G401.6 (cell line): Measurements from ENCODE around the gene KIF26B.

Experiments used
- FAIRE-seq: peaks from 2 replicates; lab custom pipeline; 2012; peaks lifted over from hg19 to GRCh38; lab: Jason Lieb, UNC

Gene KIF26B

DNA sequence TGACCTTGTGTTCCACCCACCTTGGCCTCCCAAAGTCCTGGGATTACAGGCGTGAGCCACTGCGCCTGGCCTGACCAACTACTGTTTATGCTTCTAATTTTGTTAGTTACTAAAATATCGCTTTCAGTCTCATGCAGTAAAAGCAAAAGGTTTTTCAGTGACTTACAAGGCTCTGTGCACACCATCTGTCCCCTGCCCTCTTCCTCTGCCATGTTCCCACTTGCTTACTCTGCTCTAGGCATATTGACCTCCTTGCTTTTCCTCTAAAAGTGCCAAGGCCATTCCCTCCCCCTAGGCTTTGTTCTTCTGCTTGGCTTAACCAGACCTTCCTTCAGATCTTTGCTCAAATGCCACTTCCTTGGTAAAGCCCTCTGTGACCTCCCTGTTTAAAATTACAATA is 276.9 kb downstream of the KIF26B start:
- FAIRE-seq, result no peak

DNA sequence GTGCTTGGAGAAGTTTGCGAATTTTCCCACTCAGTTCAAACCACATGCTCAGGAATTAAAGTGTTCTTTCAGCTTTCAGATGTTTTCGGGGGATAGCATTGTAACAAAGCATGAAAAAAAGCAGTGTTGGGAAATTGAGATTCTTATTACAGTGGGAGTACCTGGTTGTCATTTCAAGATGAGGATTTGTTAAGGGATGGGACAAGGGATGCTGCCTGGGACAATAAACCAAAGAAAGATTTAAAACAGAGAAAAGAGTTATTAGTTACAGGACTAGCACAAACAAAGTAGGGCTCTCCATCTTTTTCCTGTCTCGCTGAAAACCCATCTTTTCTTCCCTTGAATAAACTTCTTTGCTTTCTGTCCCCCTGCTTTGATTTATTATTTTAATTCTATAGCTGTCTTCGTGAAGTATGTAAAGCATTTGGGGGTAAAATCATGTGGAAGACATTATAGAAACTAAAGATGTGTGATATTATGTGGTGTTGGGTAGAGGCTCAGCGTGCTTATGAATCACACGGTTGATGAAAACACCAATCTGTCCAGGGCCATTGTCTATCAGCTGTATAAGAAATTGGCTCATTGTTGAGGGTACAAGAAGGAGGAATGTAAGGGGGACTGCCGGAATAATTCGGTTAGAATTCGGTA is 277.6 kb downstream of the KIF26B start:
- no peak for FAIRE-seq

DNA sequence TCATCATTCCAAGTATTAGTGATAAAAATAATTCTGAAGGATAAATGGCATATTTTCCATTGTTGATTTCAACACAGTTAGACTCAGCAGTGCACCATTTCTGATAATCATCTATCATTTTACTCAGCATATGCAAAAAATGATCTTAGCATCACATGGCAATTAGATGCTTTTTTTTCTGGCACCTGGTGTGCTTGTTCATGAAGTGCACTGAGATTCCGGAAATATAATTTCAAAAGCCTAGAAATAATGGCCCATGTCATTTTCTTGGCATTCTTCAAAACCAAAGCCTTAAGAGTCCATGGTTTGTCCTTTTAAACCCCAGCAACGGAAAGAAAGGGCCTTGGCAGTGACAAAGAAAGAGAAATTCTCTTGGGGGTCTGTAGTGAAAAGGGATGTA is 278.8 kb downstream of the KIF26B start:
- FAIRE-seq, result no peak

DNA sequence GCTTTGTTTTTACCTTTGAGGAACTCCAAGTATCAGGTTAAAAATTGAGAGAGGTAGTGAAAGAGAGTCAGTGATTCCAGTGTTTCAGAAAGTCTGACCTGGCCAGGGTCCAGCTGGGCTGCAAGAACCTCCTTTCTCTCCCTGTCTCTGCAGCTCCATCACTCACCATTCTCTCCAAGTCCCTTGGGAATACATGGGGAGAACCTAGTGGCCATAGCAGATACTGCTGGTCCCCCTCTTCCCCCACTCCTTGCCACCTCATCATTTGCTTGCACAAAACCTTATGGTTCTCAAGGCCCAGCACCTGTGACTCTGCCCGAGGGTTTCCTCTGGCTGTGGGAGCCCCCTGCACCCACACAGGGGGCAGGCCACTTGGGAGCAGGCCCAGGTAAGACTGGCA is 279.5 kb downstream of the KIF26B start:
- no peak for FAIRE-seq

DNA sequence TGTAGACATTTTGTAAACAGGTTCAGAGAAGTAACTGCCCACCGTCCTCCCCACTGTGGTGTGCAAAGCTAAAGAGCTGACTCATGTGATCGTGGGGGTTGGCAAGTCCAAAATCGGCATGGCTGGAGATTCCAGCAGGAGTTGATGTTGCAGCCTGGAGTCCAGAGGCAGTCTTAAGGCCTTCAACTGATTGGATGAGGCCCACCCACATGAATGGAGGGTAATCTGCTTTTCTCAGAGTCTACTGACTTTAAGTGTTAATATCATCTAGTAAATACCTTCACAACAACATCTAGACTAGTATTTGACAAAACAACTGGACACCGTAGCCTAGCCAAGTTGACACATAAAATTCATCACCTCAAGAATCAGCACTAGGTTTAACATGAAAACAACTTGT is 281.6 kb downstream of the KIF26B start:
- FAIRE-seq, result no peak

DNA sequence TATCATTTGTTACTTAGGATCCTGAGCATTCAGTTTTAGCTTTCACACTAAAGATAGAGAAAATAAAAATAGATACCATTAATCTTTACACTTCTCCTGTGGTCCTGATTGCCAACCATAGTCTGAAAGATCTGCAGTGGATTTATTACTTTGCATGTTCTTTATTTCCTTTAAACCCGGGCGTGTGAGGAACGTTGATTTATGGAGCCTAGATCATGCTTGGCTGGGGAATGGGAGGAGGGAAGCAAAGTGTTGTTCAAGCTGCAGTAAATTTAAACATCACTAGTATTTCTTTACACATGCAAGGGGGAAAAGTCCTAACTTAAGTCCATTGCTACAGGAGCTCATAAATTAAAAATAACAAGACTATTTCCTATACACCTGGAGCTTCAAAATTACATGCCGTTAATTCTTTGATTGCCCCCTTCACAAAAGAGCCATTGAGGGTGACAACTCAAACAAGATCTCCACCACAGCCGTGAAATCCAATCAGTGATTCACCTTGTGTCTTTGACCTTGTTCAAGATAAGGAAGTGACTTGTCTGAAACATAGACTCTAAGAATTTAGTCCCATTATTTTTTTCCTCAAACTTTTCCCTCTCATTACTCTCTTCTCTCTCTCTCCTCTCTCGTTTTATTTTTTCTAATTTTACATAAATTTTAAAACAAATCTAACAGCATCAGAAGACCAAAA is 282.7 kb downstream of the KIF26B start:
- FAIRE-seq, result no peak

DNA sequence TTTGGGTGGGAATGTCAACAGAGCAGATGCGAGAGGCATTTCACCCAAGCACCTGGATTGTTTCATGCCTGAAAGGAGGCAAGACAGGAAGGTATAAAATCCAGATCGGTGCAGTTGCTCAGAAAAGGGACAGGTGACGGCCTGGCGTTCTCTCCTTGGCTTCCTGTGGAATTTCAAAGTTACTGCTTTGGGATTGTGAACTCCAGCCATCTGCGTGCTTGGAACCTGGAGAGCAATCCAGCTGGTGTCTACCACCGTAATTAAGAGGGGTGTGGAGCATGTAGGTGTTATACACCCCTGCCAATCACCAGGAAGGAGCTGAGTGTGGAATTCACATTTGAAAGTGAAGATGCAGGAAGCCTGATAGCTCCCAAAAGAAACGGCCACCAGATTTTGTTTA is 286.1 kb downstream of the KIF26B start:
- FAIRE-seq, result no peak

DNA sequence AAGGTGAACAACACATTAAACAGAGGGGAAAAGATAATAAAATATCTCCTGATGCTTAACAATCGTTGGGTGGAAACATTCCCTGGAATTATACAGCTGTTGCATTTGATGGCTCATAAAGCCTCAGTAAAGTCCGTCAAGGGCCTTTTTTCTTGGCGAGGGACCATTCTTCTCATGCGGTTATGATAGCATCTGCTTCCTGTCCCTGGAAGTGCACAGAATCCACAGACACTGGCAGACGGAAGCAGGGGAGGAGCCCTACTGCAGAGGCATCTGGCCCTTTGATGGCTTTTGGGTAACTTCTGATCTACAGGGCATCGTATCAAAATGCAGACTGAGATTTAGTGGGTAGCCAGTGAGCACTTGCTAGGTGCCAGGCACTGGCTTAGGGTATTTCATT is 286.9 kb downstream of the KIF26B start:
- FAIRE-seq, result no peak

DNA sequence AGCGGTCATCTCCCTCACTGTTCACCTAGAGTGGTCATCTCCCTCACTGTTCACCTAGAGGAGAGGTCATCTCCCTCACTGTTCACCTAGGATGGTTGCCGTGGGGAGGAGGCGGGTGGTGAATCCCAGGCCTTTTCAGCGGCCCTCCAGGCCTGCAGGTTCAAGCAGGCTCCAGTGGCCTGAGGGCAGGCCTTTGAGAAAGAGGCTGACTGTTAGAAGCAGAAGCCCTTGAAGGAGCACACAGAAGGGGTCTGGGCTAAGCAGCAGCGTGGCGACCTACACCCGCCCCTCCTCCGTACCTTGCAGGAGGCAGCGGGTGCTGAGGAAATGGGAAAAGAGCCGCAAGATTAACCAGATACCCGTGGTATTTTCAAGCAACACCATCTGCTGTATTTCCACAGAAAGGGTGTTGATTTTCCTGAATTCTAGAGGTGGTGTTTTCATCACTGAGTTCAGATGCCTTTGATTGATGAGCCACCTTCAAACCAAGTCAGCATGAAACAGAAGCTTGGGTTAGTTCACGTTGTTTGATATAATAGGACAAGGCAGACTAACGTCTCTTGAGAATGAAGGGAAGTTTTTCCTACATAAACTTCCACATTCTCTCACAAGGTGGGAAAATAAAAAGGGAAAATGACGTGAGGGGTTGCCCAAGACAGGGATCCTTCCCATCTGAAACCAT is 289.5 kb downstream of the KIF26B start:
- no peak for FAIRE-seq

DNA sequence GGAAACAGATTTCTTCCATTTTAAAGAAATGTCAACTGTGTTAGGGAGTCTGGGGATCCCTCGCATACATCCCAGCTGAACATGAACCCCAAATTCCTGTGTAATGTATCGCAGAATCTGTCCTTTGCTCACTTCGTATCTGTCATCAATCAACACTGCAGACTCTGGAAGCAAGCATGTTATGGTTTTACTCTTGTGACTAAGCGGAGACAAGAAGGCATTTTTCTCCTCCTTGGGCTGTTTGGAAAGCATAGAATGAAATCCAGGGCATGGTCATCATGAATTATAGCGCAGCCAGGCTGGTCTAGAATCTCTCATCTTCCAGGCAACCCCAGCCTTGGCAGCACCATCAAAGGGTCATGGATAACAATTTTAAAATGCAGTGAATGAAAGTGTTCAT is 290.2 kb downstream of the KIF26B start:
- no peak for FAIRE-seq

DNA sequence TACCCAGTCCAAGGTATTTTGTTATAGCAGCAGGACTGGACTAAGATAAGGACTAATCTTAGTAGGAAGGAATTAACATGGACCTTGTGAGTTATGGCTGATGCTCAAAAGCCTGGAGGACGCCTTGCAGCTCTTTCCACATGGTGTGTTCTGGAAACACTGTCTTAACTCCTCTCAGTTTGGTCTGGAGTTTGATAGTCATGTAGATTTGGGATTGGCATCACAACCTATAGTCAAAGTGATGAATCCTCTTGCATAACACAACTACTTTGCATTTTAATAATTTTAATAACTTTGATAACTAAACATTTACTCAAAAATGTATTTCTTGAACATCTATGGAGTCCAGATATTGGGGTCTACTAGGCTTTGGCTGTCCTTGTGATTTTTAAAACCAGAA is 293.7 kb downstream of the KIF26B start:
- FAIRE-seq, result no peak

DNA sequence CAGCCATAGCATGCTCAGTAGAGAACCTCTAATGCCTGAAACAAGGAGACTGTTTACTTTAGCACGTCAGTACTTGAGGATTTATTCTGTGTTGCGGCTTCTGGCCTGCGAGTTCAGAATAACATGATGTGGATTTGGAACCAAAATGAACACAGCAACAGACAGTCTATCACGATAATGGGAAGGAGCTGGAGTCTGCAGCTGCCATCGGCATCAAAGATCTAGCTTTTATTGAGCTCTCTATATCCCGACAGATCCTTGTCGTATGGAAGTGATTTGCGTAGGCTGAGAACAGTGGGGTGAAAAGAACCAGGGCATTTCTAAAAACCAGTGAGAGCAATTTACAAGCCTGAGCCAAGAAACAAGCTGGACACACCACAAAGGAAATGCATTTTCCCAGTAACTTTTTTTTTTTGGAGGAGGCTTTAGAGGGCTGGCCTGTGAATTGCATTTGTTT is 294.2 kb downstream of the KIF26B start:
- no peak for FAIRE-seq

DNA sequence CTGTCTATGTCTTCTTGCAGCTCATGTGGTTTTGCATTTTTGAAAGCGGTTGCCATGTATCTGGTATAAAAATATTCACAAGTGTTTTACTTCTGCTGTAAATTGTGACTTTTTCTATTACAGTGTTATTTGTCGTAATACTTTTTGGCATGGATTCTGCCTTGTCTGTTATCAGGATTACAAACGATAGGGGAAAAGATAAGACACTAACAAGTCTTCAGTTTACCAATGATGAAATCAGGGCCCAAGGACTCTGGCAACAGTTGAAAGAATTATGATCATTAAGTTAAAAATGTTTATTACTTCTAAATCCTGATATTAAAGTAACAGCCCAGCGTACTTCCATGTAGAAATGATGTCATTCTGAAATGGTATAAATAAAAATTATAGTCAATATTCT is 298.8 kb downstream of the KIF26B start:
- no peak for FAIRE-seq

DNA sequence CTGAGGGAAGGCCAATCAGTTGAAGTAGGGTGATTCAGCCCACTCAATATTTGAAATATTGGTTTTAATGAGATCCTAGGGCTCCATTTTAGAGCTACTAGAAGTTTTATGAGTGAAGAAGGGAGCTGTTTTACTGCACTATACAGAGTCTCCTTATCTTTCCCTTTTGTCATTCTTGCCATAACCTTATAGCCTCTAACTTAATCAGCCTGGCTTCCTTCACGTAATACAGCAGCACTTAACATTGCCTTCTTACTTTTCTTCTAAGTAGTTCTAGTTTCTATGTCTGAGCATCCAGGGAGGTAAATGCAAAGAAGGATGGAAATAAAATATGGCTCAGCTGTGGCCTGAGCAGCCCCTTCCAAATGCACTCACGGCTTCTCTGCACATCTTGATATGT is 299.3 kb downstream of the KIF26B start:
- no peak for FAIRE-seq

DNA sequence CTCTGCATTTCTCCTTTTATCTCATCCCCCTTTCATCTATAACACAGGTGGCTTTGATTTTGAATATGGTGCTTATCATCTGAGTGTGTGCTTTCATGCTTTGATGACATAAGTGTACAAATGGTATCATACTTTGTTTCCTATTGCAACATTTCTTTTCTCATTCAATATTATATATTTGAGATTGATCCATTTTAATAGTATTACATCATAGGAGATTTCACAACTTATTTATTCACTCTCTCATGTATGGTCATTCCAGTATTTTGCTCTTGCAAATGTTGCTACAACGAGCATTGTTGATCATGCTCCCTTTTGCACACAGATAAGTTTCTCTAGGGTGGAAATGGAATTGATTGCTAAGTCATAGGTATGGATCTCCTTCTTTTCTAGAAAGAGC is 302.8 kb downstream of the KIF26B start:
- no peak for FAIRE-seq

DNA sequence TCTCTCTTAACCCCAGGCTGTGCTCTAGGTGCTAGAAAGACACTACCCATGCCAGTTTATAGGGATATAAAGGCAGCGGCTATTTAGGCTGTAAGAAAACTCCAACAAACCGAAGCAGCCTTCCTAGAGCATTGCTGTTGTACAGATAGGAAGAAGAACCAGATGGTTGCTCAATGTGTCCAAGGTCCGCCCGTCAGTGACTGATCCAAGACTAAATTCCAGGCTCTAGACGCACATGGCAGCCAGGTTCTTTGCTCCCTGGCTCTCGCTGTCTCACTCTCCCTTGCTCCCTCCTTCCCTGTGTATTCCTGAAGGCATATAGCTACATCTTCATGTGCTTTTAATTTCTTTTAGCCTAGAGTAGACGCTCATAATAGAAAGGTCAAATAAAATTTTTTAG is 303.4 kb downstream of the KIF26B start:
- FAIRE-seq, result no peak

DNA sequence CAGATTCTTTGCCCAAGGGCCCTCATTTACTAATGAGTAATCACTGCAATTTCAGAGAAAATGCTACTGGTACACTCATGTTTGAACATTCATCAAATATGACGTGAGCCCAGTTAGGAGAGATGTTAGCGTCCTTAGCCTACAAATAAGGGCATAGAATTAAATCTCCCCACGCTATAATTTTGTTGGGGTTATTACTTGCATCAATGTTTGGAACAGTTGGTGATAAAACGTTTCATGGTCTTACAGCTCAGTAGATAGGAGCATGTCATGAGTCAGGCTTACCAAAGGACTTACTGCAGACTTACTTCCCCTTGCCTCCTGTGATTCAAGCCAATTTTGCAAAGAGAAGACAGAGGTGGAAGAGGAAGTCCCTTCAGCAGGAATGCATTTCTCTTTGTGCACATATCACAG is 304.0 kb downstream of the KIF26B start:
- FAIRE-seq, result no peak

DNA sequence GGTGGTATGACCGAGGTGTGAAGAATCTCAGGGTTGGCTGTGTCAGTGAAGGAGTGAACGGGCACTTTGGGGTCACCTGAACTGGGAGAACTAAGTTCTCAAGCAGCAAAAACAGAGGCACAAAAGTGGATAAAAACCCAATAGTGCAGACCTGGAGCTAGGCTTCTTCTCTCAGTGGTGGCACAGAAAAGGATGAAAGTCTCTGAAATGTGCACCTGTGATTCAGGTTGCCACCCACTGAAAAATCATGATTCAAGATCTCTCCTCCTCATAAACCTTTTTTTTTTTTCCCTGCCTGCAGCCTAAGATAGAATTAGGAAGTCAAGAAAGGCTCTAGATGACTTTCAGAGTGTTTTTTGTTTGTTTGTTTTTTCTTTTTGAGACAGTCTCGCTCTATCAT is 304.8 kb downstream of the KIF26B start:
- FAIRE-seq, result no peak

DNA sequence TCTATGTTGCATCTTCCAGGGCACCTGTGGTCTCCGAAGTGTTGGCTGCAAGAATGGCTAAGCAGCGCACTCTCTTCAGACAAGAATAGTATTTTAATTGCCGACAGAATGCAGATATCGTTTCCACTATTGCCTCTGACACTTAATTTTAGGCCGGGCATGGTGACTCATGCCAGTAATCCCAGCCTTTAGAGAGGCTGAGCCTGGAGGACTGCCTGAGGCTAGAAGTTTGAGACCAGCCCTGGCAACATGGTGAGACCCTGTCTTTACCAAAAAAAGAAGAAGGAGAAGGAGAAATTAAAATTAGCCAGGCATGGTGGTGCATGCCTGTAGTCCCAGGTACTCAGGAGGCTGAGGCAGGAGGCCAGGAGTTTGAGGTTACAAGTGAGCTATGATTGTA is 306.9 kb downstream of the KIF26B start:
- FAIRE-seq, result no peak

DNA sequence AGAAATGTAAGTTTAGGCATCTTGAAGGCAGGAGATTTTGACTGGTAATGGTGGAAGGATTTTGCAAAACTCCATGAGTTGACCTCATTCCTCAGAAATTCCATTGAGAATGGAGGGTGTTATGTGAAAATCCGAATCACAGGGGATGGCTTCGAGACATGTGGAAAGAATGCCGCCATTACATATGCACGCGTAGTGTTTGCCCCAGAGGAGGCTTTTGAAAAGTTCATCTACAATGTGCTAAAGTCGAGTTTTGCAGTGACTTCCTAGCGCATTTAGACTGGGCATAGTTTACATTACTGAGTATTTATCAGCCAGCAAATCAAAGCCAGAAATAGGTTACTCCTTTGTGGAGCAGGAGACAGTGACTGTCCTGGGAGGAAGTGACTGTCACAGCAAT is 307.4 kb downstream of the KIF26B start:
- no peak for FAIRE-seq

DNA sequence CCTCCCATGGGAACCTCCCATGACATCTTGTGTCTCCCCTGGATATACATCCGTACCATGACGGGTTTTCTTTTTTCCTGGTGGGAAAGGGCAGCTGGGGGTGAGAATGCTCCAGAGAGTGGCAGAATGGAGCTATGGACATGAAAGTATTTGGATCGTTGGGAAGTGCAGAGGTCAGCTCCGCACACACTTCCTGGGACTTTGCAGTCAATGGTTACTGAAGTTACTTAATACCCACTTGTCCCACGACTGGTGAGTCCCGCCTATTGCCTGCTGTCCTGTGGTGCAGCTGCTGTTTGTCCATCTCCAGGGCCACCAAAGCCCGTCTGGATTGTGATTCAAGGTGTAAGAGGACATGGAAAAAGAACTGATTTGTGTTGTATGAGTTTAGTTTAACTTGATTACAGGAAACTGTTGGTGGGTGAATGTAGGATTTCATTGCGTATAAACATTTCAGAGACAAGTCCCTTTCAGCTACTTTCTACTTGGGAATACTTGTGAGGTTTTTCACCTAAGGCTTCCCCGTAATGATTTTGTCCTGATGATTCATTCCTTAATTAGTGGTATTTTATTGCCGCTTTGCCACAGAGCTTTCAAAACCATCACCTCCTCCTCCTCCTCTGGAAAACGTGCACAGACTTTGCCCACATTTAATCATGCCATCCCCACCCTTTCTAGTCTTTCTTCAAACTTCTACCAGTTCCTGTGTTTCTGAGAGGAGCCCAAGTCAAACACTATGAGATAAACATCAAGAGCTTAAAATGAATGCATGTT is 308.8 kb downstream of the KIF26B start:
- no peak for FAIRE-seq

DNA sequence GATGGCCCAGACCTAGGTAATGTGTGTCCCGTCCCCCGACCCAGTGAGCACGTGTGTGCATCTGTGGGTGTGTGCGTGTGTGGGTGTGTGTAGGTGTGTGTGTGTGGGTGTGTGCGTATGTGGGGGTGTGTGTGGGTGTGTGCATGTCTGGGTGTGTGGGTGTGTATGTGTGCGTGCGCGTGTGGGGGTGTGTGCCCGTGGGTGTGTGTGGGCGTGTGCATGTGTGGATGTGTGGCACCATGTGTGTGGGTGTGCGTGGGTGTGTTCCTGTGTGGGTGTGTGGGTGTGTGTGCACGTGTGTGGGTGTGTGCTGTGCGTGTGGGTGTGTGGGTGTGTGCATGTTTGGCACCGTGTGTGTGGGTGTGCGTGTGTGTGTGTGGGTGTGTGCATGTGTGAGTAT is 309.5 kb downstream of the KIF26B start:
- no peak for FAIRE-seq

DNA sequence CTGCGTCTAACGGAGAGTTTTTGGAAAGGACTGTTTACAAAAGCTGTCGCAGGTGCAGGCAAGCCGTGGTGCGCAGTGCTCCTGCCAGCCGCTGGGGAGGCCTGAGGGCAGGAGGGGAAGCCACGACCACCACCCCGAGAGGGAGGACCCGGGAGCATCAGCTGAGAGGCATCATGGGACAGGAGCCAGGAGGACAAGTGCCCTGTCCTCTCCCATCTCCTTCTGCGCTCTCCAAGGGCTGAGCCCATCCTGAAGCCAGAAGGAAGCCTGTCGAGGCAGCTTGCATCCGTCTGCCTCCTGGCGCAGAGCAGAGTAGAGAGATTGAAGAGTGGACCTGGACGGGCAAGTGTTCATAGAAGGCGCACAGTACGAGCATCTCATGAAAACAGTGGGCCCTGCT is 310.9 kb downstream of the KIF26B start:
- no peak for FAIRE-seq
